ENCODE results near the gene ACTR2.

- TF ChIP-seq CTCF (IDR thresholded peaks at IDR 0.05; ENCODE audit: insufficient read depth, low read length, poor library complexity, severe bottlenecking) = no peak
- no peak for TF ChIP-seq EZH2phosphoT487 (conservative IDR thresholded peaks at IDR 0.05; ENCODE audit: low read length)
These were observed 91.5 kb downstream of the ACTR2 start for GRCh38 chr2:65319072-65319673.

Measured in SU-DHL-6 (cell line).